DMS53 (cell line): ENCODE results near the gene KRT73.

Experiments
- DNase-seq: peaks from one replicate; lab custom pipeline; 2025; lab: John Stamatoyannopoulos, UW

KRT73 gene

GRCh38 chr12:52618866-52619265 is 507 bp upstream of the KRT73 start:
- DNase-seq = no peak

- DNase-seq = no peak
Observed at GRCh38 chr12:52617403-52617785, 965 bp downstream of the KRT73 start.

- DNase-seq = no peak
Observed at GRCh38 chr12:52616680-52617402, 1.5 kb downstream of the KRT73 start.

GRCh38 chr12:52615912-52616311 is 2.4 kb downstream of the KRT73 start:
- no peak for DNase-seq

- no peak for DNase-seq
Observed at GRCh38 chr12:52615208-52615868, 3.0 kb downstream of the KRT73 start.

- no peak for DNase-seq
Observed at GRCh38 chr12:52614381-52615207, 3.8 kb downstream of the KRT73 start.

- no peak for DNase-seq
Observed at GRCh38 chr12:52613384-52614030, 4.9 kb downstream of the KRT73 start.

- no peak for DNase-seq
Observed at GRCh38 chr12:52612431-52613383, 5.7 kb downstream of the KRT73 start.

GRCh38 chr12:52611080-52611468 is 7.3 kb downstream of the KRT73 start:
- no peak for DNase-seq

GRCh38 chr12:52608826-52609630 is 9.3 kb downstream of the KRT73 start:
- no peak for DNase-seq

GRCh38 chr12:52608161-52608560 is 10.2 kb downstream of the KRT73 start:
- no peak for DNase-seq

GRCh38 chr12:52607314-52607713 is 11.0 kb downstream of the KRT73 start:
- no peak for DNase-seq

GRCh38 chr12:52606581-52607218 is 11.7 kb downstream of the KRT73 start:
- no peak for DNase-seq

GRCh38 chr12:52606096-52606495 is 12.3 kb downstream of the KRT73 start:
- DNase-seq = no peak

GRCh38 chr12:52605542-52605941 is 12.8 kb downstream of the KRT73 start:
- DNase-seq = no peak

GRCh38 chr12:52604859-52605258 is 13.5 kb downstream of the KRT73 start:
- no peak for DNase-seq

GRCh38 chr12:52603314-52603713 is 15.0 kb downstream of the KRT73 start:
- no peak for DNase-seq

- no peak for DNase-seq
Observed at GRCh38 chr12:52602552-52602951, 15.8 kb downstream of the KRT73 start.

- DNase-seq = no peak
Observed at GRCh38 chr12:52601671-52602070, 16.7 kb downstream of the KRT73 start.

- DNase-seq = no peak
Observed at GRCh38 chr12:52600941-52601481, 17.3 kb downstream of the KRT73 start, which contains the start of gene KRT72. KRT72 (minus strand) TSS chr12:52601463; CDS start chr12:52601452, 11 bp downstream.
